GM18498 (cell line): ENCODE data around the gene MTMR12.
A peak's percentile ranks its signal among the peaks of the same experiment; 100 is the strongest.
"Not testable (repeated sequence)": the region's sequence is repeated elsewhere in the genome, so short reads cannot be mapped to it uniquely, and the experiment has no call there.

Source experiments
- ATAC-seq: cut with Tn5 transposase; IDR thresholded peaks from one replicate; pipeline ENCODE4 v1.9.1; 2021; ENCODE audit warnings: mild to moderate bottlenecking, moderate library complexity; ENCODE audit not compliant: unreplicated experiment

Gene MTMR12

GRCh38 chr5:32301891-32302290 lies 10.8 kb downstream of the MTMR12 start:
- no peak for ATAC-seq

GRCh38 chr5:32299059-32299677 lies 13.6 kb downstream of the MTMR12 start:
- no peak for ATAC-seq

GRCh38 chr5:32298059-32298415 lies 14.7 kb downstream of the MTMR12 start:
- ATAC-seq: peak; percentile 81

GRCh38 chr5:32297181-32298058 lies 15.3 kb downstream of the MTMR12 start:
- no peak for ATAC-seq

- not testable (repeated sequence) for ATAC-seq
Observed at GRCh38 chr5:32295966-32296772, 16.6 kb downstream of the MTMR12 start.

- ATAC-seq: no peak
Observed at GRCh38 chr5:32291591-32291990, 21.1 kb downstream of the MTMR12 start.

GRCh38 chr5:32290922-32291321 lies 21.8 kb downstream of the MTMR12 start:
- ATAC-seq: no peak

- ATAC-seq: not testable (repeated sequence)
Observed at GRCh38 chr5:32290501-32290900, 22.2 kb downstream of the MTMR12 start.

GRCh38 chr5:32289986-32290385 lies 22.8 kb downstream of the MTMR12 start:
- not testable (repeated sequence) for ATAC-seq

- ATAC-seq: not testable (repeated sequence)
Observed at GRCh38 chr5:32288135-32288534, 24.6 kb downstream of the MTMR12 start.

- not testable (repeated sequence) for ATAC-seq
Observed at GRCh38 chr5:32287525-32287924, 25.2 kb downstream of the MTMR12 start.

- no peak for ATAC-seq
Observed at GRCh38 chr5:32285510-32286138, 27.1 kb downstream of the MTMR12 start.

GRCh38 chr5:32283539-32284377 lies 29.0 kb downstream of the MTMR12 start:
- peak; percentile 59 for ATAC-seq

GRCh38 chr5:32283061-32283460 lies 29.7 kb downstream of the MTMR12 start:
- no peak for ATAC-seq

GRCh38 chr5:32282633-32283032 lies 30.1 kb downstream of the MTMR12 start:
- no peak for ATAC-seq

GRCh38 chr5:32281378-32282133 lies 31.2 kb downstream of the MTMR12 start:
- not testable (repeated sequence) for ATAC-seq

GRCh38 chr5:32280656-32281081 lies 32.1 kb downstream of the MTMR12 start:
- ATAC-seq: peak; percentile 87

GRCh38 chr5:32279786-32280185 lies 33.0 kb downstream of the MTMR12 start:
- no peak for ATAC-seq

- ATAC-seq: no peak
Observed at GRCh38 chr5:32279223-32279622, 33.5 kb downstream of the MTMR12 start.
